Retinal pigment epithelial cell (primary cell): ENCODE results near the gene OR4C12.
"Not testable (repeated sequence)": the region's sequence is repeated elsewhere in the genome, so short reads cannot be mapped to it uniquely, and the experiment has no call there.

Experiments used
- DNase-seq: peaks from one replicate; pipeline ENCODE4 v3.0.0-alpha.2; 2010; ENCODE audit warnings: low read depth
- H3K4me3 ChIP-seq: 2 replicates; pipeline ENCODE4 v1.5.1; 2011; ENCODE audit warnings: mild to moderate bottlenecking, low read length, control low read depth, moderate library complexity
- TF ChIP-seq, protein P1 (sequence below): conservative IDR thresholded peaks from 2 replicates; pipeline ENCODE4 v1.5.1; 2011; ENCODE audit warnings: low read depth, low read length, control low read depth, inconsistent platforms

Gene OR4C12

DNA sequence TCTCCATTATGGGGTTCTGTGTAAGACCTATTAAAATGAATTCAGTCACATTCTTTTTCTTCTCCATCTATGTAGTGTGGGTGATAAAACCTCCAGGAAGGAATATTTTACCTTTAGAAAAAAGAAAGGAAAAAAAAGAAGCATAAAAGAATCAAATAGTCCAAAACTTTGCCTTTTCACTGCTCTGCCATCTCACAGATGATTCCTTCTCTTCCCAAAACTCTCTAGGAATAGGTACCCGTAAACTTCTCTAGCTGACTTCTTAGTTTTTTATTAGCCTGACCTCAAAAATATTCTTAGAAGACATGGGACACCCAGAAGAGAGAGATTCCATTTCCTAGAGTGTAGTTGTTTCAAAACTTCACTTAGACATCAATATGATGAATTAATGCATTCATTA, at the start of gene OR4C12:
Gene OR4C12 (minus strand): TSS at position 101 of the 400 bp plus-strand sequence. CDS start 34 bp downstream, at position 67.
- not testable (repeated sequence) for H3K4me3 ChIP-seq, DNase-seq

DNA sequence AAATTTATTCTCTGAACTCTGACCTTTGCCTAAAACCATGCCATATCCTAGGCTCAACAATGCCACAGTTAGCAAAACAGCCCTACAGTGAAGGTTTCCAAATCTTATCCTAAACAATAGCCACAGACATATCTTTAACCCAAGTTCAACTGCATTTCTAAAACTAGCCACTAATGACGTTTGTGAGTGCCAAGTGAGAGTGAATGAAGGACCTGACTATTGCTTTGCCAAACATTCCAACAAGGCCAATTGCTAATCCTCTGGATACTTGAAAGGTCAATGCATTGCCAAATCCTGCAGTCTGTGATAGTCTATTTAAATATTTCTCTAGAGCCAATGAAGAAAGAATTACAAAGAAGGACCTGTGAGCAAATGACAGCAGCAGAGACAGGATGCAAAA, 47.9 kb upstream of the OR4C12 start:
- no peak for DNase-seq
- TF ChIP-seq, protein P1, sequence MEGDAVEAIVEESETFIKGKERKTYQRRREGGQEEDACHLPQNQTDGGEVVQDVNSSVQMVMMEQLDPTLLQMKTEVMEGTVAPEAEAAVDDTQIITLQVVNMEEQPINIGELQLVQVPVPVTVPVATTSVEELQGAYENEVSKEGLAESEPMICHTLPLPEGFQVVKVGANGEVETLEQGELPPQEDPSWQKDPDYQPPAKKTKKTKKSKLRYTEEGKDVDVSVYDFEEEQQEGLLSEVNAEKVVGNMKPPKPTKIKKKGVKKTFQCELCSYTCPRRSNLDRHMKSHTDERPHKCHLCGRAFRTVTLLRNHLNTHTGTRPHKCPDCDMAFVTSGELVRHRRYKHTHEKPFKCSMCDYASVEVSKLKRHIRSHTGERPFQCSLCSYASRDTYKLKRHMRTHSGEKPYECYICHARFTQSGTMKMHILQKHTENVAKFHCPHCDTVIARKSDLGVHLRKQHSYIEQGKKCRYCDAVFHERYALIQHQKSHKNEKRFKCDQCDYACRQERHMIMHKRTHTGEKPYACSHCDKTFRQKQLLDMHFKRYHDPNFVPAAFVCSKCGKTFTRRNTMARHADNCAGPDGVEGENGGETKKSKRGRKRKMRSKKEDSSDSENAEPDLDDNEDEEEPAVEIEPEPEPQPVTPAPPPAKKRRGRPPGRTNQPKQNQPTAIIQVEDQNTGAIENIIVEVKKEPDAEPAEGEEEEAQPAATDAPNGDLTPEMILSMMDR = no peak

DNA sequence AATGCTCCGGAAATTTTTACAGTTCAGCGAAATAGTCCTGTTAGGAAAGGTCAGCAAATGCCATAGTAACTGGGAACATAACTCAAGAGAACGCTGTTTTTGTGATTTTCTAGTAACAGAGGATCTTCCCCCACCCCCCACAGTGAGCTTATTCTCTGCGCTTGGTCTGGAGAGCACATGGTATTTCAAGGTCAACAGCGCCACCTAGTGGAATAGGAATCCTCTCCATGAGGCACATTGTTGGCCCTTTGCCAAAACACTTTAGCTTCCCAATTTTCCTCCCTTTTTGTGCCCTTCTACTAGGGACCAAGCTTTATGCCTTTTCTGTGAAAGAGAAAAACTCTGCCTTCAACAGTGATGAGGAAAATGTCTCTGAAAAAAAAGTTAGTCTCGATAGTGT, 13.2 kb upstream of the OR4C12 start:
- no peak overlapping the region for H3K4me3 ChIP-seq
- no peak for DNase-seq
- TF ChIP-seq, protein P1 = peak; percentile 24

More for the DNA sequence above, 47.9 kb upstream of the OR4C12 start:
- H3K4me3 ChIP-seq = no peak overlapping the region

DNA sequence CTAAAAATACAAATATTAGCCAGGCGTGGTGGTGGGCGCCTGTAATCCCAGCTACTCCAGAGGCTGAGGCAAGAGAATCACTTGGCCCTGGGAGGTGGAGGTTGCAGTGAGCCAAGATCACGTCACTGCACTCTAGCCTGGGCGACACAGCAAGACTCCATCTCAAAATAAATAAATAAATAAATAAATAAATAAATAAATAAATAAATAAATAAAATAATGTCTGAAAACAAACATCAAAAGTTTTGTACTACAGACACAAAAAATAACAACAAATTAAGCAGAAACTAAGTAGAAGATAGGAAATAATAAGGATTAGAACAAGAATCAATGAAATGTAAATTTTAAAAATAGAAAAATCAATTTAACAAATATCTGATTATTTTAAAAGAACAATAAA, 8.9 kb downstream of the OR4C12 start:
- DNase-seq, H3K4me3 ChIP-seq: not testable (repeated sequence)

DNA sequence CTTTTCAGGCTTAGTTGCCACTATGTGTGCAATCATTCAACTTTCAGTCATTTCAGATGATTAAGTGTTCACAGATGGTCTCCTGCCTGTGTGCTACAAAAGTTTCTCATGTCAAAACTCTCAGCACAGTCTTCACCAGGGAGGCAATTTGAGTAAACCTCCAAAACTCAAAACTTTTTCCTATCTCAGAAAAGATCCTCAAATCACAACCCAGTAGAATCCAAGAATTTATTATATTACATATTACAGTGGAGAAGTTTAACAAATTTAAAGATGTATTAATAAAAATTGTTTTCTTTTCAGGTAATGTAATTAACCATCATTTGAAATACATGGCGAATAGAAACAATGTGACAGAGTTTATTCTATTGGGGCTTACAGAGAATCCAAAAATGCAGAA, 30.2 kb downstream of the OR4C12 start, which contains the start of gene OR4C13:
Gene OR4C13 (plus strand): TSS at position 301 of the 400 bp plus-strand sequence. CDS start 32 bp downstream, at position 333.
- no peak within 1 kb of the TSS for H3K4me3 ChIP-seq
- TF ChIP-seq, protein P1 = no peak
- no peak for DNase-seq

DNA sequence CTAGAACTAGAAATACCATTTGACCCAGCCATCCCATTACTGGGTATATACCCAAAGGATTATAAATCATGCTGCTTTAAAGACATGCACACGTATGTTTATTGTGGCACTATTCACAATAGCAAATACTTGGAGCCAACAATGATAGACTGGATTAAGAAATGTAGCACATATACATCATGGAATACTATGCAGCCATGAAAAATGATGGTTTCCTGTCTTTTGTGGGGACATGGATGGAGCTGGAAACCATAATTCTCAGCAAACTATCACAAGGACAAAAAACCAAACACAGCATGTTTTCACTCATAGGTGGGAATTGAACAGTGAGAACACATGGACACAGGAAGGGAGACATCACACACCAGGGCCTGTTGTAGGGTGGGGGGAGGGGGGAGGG, 33.6 kb downstream of the OR4C12 start:
- not testable (repeated sequence) for H3K4me3 ChIP-seq, DNase-seq
